ENCODE data around the gene EP400.

EP400 gene

DNA sequence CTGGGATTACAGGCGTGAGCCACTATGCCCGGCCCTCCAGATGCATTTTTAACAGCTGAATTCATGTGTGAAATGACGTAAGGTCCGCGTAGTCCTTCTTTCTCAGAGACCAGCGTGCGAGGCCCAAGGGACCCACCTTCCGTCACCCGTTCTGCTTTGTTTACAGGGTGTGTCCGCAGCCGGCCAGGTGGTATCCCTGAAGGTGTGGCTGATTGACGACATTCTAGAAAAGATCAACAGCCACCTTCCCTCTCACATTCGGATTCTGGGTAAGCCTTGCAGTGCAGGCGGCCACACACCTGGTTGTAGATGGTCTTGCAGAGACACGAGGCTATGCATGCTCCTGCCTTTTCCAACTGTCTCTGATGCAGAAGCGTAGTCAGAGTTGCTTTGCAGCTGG lies 10.7 kb upstream of the EP400 start:
- H3K4me1 ChIP-seq (ENCODE audit: control insufficient read depth, insufficient read depth, low read length), result no peaks in the 10 kb centered on the region
- POLR2A ChIA-PET, result interaction anchor here (0.7 kb wide), 1 partner anchor 9 kb away, joined by 3 read pairs; no protein-coding TSS in a partner anchor
- CTCF ChIA-PET, result no interaction called here
- no peaks in the 10 kb centered on the region for H3K9me3 ChIP-seq (ENCODE audit: control insufficient read depth, insufficient read depth, low read depth, low read length)
- peaks cover 45 to 75% of the 10 kb centered on the region in 2 experiments for H3K36me3 ChIP-seq (ENCODE audit: control insufficient read depth in 2 of 2, insufficient read depth in 1 of 2, low read length in 2 of 2)
- H3K4me3 ChIP-seq (ENCODE audit: low read depth, low read length), result no peak overlapping the region
- H3K27ac ChIP-seq (ENCODE audit: extremely low read depth, low read depth, low read length), result no peak overlapping the region
- TF ChIP-seq KLF7 (tag by site-specific recombination; IDR thresholded peaks at IDR 0.05; ENCODE audit: borderline replicate concordance), result no peak
- TF ChIP-seq ZNF140 (tag by site-specific recombination; IDR thresholded peaks at IDR 0.05), result no peak
- no peak for TF ChIP-seq BCL11B (tag by site-specific recombination; IDR thresholded peaks at IDR 0.05; ENCODE audit: low read depth)
- TF ChIP-seq, protein P1, sequence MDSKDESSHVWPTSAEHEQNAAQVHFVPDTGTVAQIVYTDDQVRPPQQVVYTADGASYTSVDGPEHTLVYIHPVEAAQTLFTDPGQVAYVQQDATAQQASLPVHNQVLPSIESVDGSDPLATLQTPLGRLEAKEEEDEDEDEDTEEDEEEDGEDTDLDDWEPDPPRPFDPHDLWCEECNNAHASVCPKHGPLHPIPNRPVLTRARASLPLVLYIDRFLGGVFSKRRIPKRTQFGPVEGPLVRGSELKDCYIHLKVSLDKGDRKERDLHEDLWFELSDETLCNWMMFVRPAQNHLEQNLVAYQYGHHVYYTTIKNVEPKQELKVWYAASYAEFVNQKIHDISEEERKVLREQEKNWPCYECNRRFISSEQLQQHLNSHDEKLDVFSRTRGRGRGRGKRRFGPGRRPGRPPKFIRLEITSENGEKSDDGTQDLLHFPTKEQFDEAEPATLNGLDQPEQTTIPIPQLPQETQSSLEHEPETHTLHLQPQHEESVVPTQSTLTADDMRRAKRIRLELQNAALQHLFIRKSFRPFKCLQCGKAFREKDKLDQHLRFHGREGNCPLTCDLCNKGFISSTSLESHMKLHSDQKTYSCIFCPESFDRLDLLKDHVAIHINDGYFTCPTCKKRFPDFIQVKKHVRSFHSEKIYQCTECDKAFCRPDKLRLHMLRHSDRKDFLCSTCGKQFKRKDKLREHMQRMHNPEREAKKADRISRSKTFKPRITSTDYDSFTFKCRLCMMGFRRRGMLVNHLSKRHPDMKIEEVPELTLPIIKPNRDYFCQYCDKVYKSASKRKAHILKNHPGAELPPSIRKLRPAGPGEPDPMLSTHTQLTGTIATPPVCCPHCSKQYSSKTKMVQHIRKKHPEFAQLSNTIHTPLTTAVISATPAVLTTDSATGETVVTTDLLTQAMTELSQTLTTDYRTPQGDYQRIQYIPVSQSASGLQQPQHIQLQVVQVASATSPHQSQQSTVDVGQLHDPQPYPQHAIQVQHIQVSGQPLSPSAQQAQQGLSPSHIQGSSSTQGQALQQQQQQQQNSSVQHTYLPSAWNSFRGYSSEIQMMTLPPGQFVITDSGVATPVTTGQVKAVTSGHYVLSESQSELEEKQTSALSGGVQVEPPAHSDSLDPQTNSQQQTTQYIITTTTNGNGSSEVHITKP (tag by site-specific recombination; IDR thresholded peaks at IDR 0.05), result no peak
- no peak for TF ChIP-seq ZNF19 (tag by site-specific recombination; IDR thresholded peaks at IDR 0.05; ENCODE audit: low read depth)
- TF ChIP-seq ZNF792 (tag by site-specific recombination; IDR thresholded peaks at IDR 0.05), result no peak
- TF ChIP-seq ZNF658 (tag by site-specific recombination; IDR thresholded peaks at IDR 0.05), result no peak
- no peak for TF ChIP-seq ZNF623 (tag by site-specific recombination; IDR thresholded peaks at IDR 0.05)
- no peak for TF ChIP-seq ZFP3 (tag by site-specific recombination; IDR thresholded peaks at IDR 0.05; ENCODE audit: low read depth)

DNA sequence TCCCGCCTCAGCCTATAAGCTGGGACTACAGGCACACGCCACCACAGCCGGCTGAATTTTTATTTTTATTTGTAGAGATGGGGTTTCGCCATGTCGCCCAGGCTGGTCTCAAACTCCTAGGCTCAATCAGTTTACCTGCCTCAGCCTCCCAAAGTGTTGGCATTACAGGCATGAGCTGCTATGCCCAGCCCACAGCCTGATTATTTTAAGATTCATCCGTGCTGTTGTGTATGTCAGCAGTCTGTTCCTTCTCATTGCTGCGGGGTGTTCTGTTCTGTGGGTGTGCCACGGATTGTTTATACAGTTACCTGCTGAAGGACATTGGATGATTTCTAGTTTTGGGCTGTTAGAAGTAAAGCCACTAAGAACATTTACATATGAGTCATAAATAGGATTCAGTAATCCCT lies 9.6 kb upstream of the EP400 start:
- Histone ChIP-seq H3K4me3 (ENCODE audit: low read depth, low read length) (no peak overlapping the region), H3K4me1 (ENCODE audit: control insufficient read depth, insufficient read depth, low read length) (no peaks in the 10 kb centered on the region), H3K36me3 (ENCODE audit: control insufficient read depth in 2 of 2, insufficient read depth in 1 of 2, low read length in 2 of 2) (peaks cover 43 to 72% of the 10 kb centered on the region in 2 experiments; a peak in 2 of 3 replicates), H3K27ac (ENCODE audit: extremely low read depth, low read depth, low read length) (no peak overlapping the region), H3K9me3 (ENCODE audit: control insufficient read depth, insufficient read depth, low read depth, low read length) (no peaks in the 10 kb centered on the region)
- no peak for TF ChIP-seq ZNF585B (tag by site-specific recombination; IDR thresholded peaks at IDR 0.05)
- no peak for TF ChIP-seq GLIS1 (tag by site-specific recombination; IDR thresholded peaks at IDR 0.05)
- no peak for TF ChIP-seq HOXC10 (CRISPR knock-in tag; IDR thresholded peaks at IDR 0.05)
- TF ChIP-seq ZNF169 (tag by site-specific recombination; IDR thresholded peaks at IDR 0.05), result no peak
- TF ChIP-seq ZFP3 (tag by site-specific recombination; IDR thresholded peaks at IDR 0.05; ENCODE audit: low read depth), result no peak
- TF ChIP-seq, protein P2, sequence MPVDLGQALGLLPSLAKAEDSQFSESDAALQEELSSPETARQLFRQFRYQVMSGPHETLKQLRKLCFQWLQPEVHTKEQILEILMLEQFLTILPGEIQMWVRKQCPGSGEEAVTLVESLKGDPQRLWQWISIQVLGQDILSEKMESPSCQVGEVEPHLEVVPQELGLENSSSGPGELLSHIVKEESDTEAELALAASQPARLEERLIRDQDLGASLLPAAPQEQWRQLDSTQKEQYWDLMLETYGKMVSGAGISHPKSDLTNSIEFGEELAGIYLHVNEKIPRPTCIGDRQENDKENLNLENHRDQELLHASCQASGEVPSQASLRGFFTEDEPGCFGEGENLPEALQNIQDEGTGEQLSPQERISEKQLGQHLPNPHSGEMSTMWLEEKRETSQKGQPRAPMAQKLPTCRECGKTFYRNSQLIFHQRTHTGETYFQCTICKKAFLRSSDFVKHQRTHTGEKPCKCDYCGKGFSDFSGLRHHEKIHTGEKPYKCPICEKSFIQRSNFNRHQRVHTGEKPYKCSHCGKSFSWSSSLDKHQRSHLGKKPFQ (tag by site-specific recombination; IDR thresholded peaks at IDR 0.05), result no peak
- ChIA-PET CTCF (no interaction called here), POLR2A (interaction anchor here (1.4 kb wide), 1 partner anchor 10 kb away, joined by 3 read pairs; the partner anchor contains the start of gene PUS1)

DNA sequence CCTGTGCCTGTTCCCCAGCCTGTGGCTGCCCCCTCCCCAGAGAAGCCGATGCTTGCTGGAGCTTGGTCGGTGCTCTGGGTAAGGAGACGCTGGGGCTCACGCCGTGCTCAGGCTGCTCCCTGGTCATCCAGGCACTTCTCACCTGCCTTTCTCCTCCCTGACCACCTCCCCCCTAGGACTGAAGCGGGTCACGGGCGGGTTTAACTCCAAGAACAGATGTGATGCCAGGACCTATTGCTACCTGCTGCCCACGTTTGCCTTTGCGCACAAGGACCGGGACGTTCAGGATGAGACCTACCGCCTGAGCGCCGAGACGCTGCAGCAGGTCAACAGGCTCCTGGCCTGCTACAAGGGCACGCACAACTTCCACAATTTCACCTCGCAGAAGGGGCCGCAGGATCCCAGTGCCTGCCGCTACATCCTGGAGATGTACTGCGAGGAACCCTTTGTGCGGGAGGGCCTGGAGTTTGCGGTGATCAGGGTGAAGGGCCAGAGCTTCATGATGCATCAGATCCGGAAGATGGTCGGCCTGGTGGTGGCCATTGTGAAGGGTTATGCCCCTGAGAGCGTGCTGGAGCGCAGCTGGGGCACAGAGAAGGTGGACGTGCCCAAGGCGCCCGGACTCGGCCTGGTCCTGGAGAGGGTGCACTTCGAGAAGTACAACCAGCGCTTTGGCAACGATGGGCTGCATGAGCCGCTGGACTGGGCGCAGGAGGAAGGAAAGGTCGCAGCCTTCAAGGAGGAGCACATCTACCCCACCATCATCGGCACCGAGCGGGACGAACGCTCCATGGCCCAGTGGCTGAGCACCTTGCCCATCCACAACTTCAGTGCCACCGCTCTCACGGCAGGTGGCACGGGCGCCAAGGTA lies 8.4 kb upstream of the EP400 start:
- H3K9me3 ChIP-seq (ENCODE audit: control insufficient read depth, insufficient read depth, low read depth, low read length), result no peaks in the 10 kb centered on the region
- H3K4me1 ChIP-seq (ENCODE audit: control insufficient read depth, insufficient read depth, low read length), result no peaks in the 10 kb centered on the region
- TF ChIP-seq ZNF138 (tag by site-specific recombination; IDR thresholded peaks at IDR 0.05; ENCODE audit: borderline replicate concordance) (no peak), ZNF747 (tag by site-specific recombination; IDR thresholded peaks at IDR 0.05) (no peak)
- H3K36me3 ChIP-seq (ENCODE audit: control insufficient read depth in 2 of 2, insufficient read depth in 1 of 2, low read length in 2 of 2), result peaks cover 32 to 63% of the 10 kb centered on the region in 2 experiments; a peak in 2 of 3 replicates
- ChIA-PET CTCF (no interaction called here), POLR2A (interaction anchor here (1.4 kb wide), 1 partner anchor 12 kb away, joined by 3 read pairs; the partner anchor contains the start of gene PUS1)
- no peak overlapping the region for H3K27ac ChIP-seq (ENCODE audit: extremely low read depth, low read depth, low read length)
- H3K4me3 ChIP-seq (ENCODE audit: low read depth, low read length), result no peak overlapping the region
